Neural cell (in vitro differentiated cells): ENCODE results near the gene IL24. TPM values are rescaled to one million over a fixed set of nuclear protein-coding genes. Genes with fewer than 3 reads are reported as not detected.

Experiments
- H2AFZ ChIP-seq: fragments of 200-600, 300-800 bp; sonication (generic), shearing (Covaris generic); 2 replicates; pipeline ENCODE4 v1.6.0; 2014; ENCODE audit warnings: low read depth, mild to moderate bottlenecking, antibody characterized with exemption, low read length, moderate library complexity
- H3F3A ChIP-seq: fragments of 200-600 bp; shearing (Covaris generic); 2 replicates; pipeline ENCODE4 v1.6.1; 2016; ENCODE audit warnings: mild to moderate bottlenecking, moderate library complexity, mixed read lengths, antibody characterized with exemption, low read length; ENCODE audit not compliant: insufficient read depth, poor library complexity, severe bottlenecking
- H3K27ac ChIP-seq: fragments of 200-600, 300-800 bp; sonication (generic), shearing (Covaris generic); 2 replicates; pipeline ENCODE4 v1.5.1; 2014; ENCODE audit warnings: mild to moderate bottlenecking, low read length, moderate library complexity
- H3K27me3 ChIP-seq: fragments of 300-800, 200-600 bp; sonication (generic), shearing (Covaris generic); 2 replicates; pipeline ENCODE4 v1.6.0; 2014; ENCODE audit warnings: mild to moderate bottlenecking, low read depth, low read length, moderate library complexity; ENCODE audit not compliant: insufficient read depth
- H3K36me3 ChIP-seq: fragments of 300-800, 200-600 bp; sonication (generic), shearing (Covaris generic); 2 replicates; pipeline ENCODE4 v1.5.1; 2014; ENCODE audit warnings: mild to moderate bottlenecking, antibody characterized with exemption, low read length, moderate library complexity; ENCODE audit not compliant: insufficient read depth
- H3K4me2 ChIP-seq: fragments of 300-800, 200-600 bp; sonication (generic), shearing (Covaris generic); 2 replicates; pipeline ENCODE4 v1.6.0; 2014; ENCODE audit warnings: mild to moderate bottlenecking, low read length
- H3K4me3 ChIP-seq: fragments of 300-800, 200-600 bp; sonication (generic), shearing (Covaris generic); 2 replicates; pipeline ENCODE4 v1.5.1; 2014; ENCODE audit warnings: mild to moderate bottlenecking, low read length, moderate library complexity
- H3K79me2 ChIP-seq: fragments of 200-600 bp; shearing (Covaris generic); replicated peaks from 2 replicates; pipeline ENCODE4 v1.6.0; 2014; ENCODE audit warnings: mild to moderate bottlenecking, low read length, moderate library complexity; ENCODE audit not compliant: insufficient read depth
- H3K9ac ChIP-seq: fragments of 300-800, 200-600 bp; sonication (generic), shearing (Covaris generic); 2 replicates; pipeline ENCODE4 v1.6.1; 2016; ENCODE audit warnings: mild to moderate bottlenecking, low read length, mixed read lengths
- H3K9me2 ChIP-seq: fragments of 200-600 bp; shearing (Covaris generic); 2 replicates; pipeline ENCODE4 v1.6.1; 2016; ENCODE audit warnings: mild to moderate bottlenecking, low read length, mixed read lengths; ENCODE audit not compliant: insufficient read depth
- H3K9me3 ChIP-seq: fragments of 200-600, 300-800 bp; sonication (generic), shearing (Covaris generic); 2 replicates; pipeline ENCODE4 v1.6.1; 2016; ENCODE audit warnings: mild to moderate bottlenecking, mixed run types, low read length, moderate library complexity, mixed read lengths
- H4K20me1 ChIP-seq: fragments of 200-600 bp; shearing (Covaris generic); 2 replicates; pipeline ENCODE4 v1.6.1; 2016; ENCODE audit warnings: mild to moderate bottlenecking, mixed run types; ENCODE audit not compliant: insufficient read depth
- CTCF ChIP-seq: fragments of 450-650 bp; IDR thresholded peaks from 2 replicates; pipeline ENCODE4 v1.5.1; 2014; ENCODE audit warnings: antibody characterized with exemption, mild to moderate bottlenecking, moderate library complexity; ENCODE audit not compliant: poor library complexity, severe bottlenecking
- EP300 ChIP-seq: fragments of 450-650 bp; conservative IDR thresholded peaks from 2 replicates; pipeline ENCODE4 v1.6.1; 2014; ENCODE audit warnings: antibody characterized with exemption, mild to moderate bottlenecking, moderate library complexity; ENCODE audit not compliant: poor library complexity, severe bottlenecking
- EZH2 ChIP-seq: fragments of 200-600, 300-800 bp; shearing (Covaris generic), sonication (generic); IDR thresholded peaks from 2 replicates; pipeline ENCODE4 v1.6.1; 2014; ENCODE audit warnings: antibody characterized with exemption, low read length, borderline replicate concordance, mild to moderate bottlenecking; ENCODE audit not compliant: insufficient read depth, poor library complexity, severe bottlenecking
- MXI1 ChIP-seq: fragments of 450-650 bp; conservative IDR thresholded peaks from 2 replicates; pipeline ENCODE4 v1.6.1; 2014; ENCODE audit warnings: antibody characterized with exemption, mild to moderate bottlenecking; ENCODE audit not compliant: poor library complexity, severe bottlenecking
- POLR2AphosphoS5 ChIP-seq: IDR thresholded peaks from 2 replicates; pipeline ENCODE4 v1.6.1; 2012
- REST ChIP-seq: IDR thresholded peaks from 2 replicates; pipeline ENCODE4 v1.6.1; 2012; ENCODE audit warnings: borderline replicate concordance
- SMC3 ChIP-seq: fragments of 450-650 bp; conservative IDR thresholded peaks from 2 replicates; pipeline ENCODE4 v1.6.1; 2014; ENCODE audit warnings: antibody characterized with exemption, mild to moderate bottlenecking, moderate library complexity; ENCODE audit not compliant: poor library complexity
- TAF1 ChIP-seq: IDR thresholded peaks from 2 replicates; pipeline ENCODE4 v1.6.1; 2012; ENCODE audit warnings: low read depth
- polyA plus RNA-seq: library from polyadenylated mRNA; depleted of rRNA; stranded (reverse); fragments of >200 nt; gene quantifications from 2 replicates; pipeline ENCODE4 v1.2.3, GENCODE V29; 2014

The IL24 gene
- polyA plus RNA-seq, 1 donor from 2014 or later = not detected

GRCh38 chr1:206878456-206878855 lies 18.8 kb upstream of the IL24 start:
- TF ChIP-seq EP300 (no peak), EZH2 (no peak)
- Histone ChIP-seq H3K4me2 (no peak overlapping the region), H4K20me1 (no peaks in the 10 kb centered on the region), H3K27ac (no peak overlapping the region), H3K9me3 (no peaks in the 10 kb centered on the region), H2AFZ (no peak overlapping the region), H3K9ac (no peak overlapping the region), H3K4me3 (no peak overlapping the region), H3K27me3 (no peaks in the 10 kb centered on the region), H3K79me2 (no peaks in the 10 kb centered on the region), H3F3A (no peaks in the 10 kb centered on the region), H3K9me2 (no peaks in the 10 kb centered on the region), H3K36me3 (no peaks in the 10 kb centered on the region)

- Histone ChIP-seq H3K9me2 (no peaks in the 10 kb centered on the region), H3K27ac (no peak overlapping the region), H3K4me3 (no peak overlapping the region), H2AFZ (no peak overlapping the region), H3K27me3 (no peaks in the 10 kb centered on the region), H4K20me1 (no peaks in the 10 kb centered on the region), H3K4me2 (no peak overlapping the region), H3K36me3 (no peaks in the 10 kb centered on the region), H3F3A (no peaks in the 10 kb centered on the region), H3K9ac (no peak overlapping the region), H3K9me3 (no peaks in the 10 kb centered on the region), H3K79me2 (no peaks in the 10 kb centered on the region)
- TF ChIP-seq REST (no peak), TAF1 (no peak), MXI1 (no peak), EZH2 (no peak), CTCF (no peak), SMC3 (no peak)
Observed at GRCh38 chr1:206880314-206880713, 16.9 kb upstream of the IL24 start.

GRCh38 chr1:206882555-206882954 lies 14.7 kb upstream of the IL24 start:
- H3K4me3 ChIP-seq = no peak overlapping the region
- no peaks in the 10 kb centered on the region for H3K9me3 ChIP-seq
- H3K79me2 ChIP-seq = no peaks in the 10 kb centered on the region
- H3K36me3 ChIP-seq = no peaks in the 10 kb centered on the region
- no peak overlapping the region for H2AFZ ChIP-seq
- TF ChIP-seq CTCF (no peak), POLR2AphosphoS5 (no peak)
- no peaks in the 10 kb centered on the region for H3K9me2 ChIP-seq
- H3K27me3 ChIP-seq = no peaks in the 10 kb centered on the region
- no peak overlapping the region for H3K9ac ChIP-seq
- H3K27ac ChIP-seq = no peak overlapping the region
- no peaks in the 10 kb centered on the region for H4K20me1 ChIP-seq
- no peaks in the 10 kb centered on the region for H3F3A ChIP-seq
- no peak overlapping the region for H3K4me2 ChIP-seq
